Prostate gland (tissue), 2 donors: ENCODE measurements around the gene HOOK2. TPM values are rescaled to one million over a fixed set of nuclear protein-coding genes. Genes with fewer than 3 reads are reported as not detected.
A peak's percentile ranks its signal among the peaks of the same experiment; 100 is the strongest.
"Not testable (repeated sequence)": the region's sequence is repeated elsewhere in the genome, so short reads cannot be mapped to it uniquely, and the experiment has no call there.

Source experiments
- DNase-seq: peaks from one replicate; pipeline ENCODE4 v3.0.0-alpha.2; 2019; ENCODE audit warnings: low spot score
- H3K27ac ChIP-seq, 2 donors: fragments of 200-600 bp; sonication (generic); 2 replicates each; pipeline ENCODE4 v1.5.1; 2017 to 2019
- H3K27me3 ChIP-seq: fragments of 200-600 bp; sonication (generic); replicated peaks from 2 replicates; pipeline ENCODE4 v1.5.1; 2019; ENCODE audit not compliant: insufficient read depth
- H3K36me3 ChIP-seq, 2 donors: fragments of 200-600 bp; sonication (generic); 1 replicate in 1 of 2; 2 replicates in 1 of 2; pipeline versions ENCODE4 v1.5.1 to v1.8.1; 2017 to 2019
- H3K4me1 ChIP-seq: fragments of 200-600 bp; sonication (generic); replicated peaks from 2 replicates; pipeline ENCODE4 v1.5.1; 2019
- H3K4me3 ChIP-seq, 2 donors: fragments of 200-600 bp; sonication (generic); 2 replicates each; pipeline ENCODE4 v1.5.1; 2017 to 2019
- H3K9me3 ChIP-seq: fragments of 200-600 bp; sonication (generic); 2 replicates; pipeline ENCODE4 v1.5.1; 2017
- POLR2A ChIP-seq: fragments of 450-650 bp; IDR thresholded peaks from one replicate; pipeline ENCODE4 v1.6.1; 2016; ENCODE audit warnings: antibody characterized with exemption, mild to moderate bottlenecking
- POLR2AphosphoS5 ChIP-seq: sonication (generic); formaldehyde crosslinking; IDR thresholded peaks from one replicate; pipeline ENCODE4 v1.6.1; 2017; ENCODE audit warnings: antibody characterized with exemption
- WGBS: methylation state at CpG from one replicate; pipeline ENCODE4 v1.1.5; 2018; 5-methylcytosine and 5-hydroxymethylcytosine counted together
- intact Hi-C: fragments of 100-400 bp; cut with DNase I; formaldehyde crosslinking; loops from one replicate; pipeline ENCODE4 v1.14.2; 2022
- total RNA-seq, 2 donors: library from RNA; depleted of rRNA; stranded (reverse); fragments of >200 nt; gene quantifications; one replicate each; pipeline ENCODE4 v1.1.0, GENCODE V29; 2016
- TF ChIP-seq, protein P1 (sequence below), 4 experiments: fragments of 200-600 bp in 2 of 4; fragments of 450-650 bp in 2 of 4; sonication (generic) in 2 of 4; IDR thresholded peaks; 1 replicate in 3 of 4; 2 replicates in 1 of 4; pipeline ENCODE4 v1.5.1; 2016 to 2019; ENCODE audit warnings: antibody characterized with exemption in 4 of 4, mild to moderate bottlenecking in 2 of 4, moderate library complexity in 2 of 4

HOOK2 gene, protein sequence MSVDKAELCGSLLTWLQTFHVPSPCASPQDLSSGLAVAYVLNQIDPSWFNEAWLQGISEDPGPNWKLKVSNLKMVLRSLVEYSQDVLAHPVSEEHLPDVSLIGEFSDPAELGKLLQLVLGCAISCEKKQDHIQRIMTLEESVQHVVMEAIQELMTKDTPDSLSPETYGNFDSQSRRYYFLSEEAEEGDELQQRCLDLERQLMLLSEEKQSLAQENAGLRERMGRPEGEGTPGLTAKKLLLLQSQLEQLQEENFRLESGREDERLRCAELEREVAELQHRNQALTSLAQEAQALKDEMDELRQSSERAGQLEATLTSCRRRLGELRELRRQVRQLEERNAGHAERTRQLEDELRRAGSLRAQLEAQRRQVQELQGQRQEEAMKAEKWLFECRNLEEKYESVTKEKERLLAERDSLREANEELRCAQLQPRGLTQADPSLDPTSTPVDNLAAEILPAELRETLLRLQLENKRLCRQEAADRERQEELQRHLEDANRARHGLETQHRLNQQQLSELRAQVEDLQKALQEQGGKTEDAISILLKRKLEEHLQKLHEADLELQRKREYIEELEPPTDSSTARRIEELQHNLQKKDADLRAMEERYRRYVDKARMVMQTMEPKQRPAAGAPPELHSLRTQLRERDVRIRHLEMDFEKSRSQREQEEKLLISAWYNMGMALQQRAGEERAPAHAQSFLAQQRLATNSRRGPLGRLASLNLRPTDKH
- total RNA-seq, result 100 to 1,000 TPM in 1 of 2 donors, 10 to 100 TPM in 1; 49.6 to 126 TPM

DNA sequence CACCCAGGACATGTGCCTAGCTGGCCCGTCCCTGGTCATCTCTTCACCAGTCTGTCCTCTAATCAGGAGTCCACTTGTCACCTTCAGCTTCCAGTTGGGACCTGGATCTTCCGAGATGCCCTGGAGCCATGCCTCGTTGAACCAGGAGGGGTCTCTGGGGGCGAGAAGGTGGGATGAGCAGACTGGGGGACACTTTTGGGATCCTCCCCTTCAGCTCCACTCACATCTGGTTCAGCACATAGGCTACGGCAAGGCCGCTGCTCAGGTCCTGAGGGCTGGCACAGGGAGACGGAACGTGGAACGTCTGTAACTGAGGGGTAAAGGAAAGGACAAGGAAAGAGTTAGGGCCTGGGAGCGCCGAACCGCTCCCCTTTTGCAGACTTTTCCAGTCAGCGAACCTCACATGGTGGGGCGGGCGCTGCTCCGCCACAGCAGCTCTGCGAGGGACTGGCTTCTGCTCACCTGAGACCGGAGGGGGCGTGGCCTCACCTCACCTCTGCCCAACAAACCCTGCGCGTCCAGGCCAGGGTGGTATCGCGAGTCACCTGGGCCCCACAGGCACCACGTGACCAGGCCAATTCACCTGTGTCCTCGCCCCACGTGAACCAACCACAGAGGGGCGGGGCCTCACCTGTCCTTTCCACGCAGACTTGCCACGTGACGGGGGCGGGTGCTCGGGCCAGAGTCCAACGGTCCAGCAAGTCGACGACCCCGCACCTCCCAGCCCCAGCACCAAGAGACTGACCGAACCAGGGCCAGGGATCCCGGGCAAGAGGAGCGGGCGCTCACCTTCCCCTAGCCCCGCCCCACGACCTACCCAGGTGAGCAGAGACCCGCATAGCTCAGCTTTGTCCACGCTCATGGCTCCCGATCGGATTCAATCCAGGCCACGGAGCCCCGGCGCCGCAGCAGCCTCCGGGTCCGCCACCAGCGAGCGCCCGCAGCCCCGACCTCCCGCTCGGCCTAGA is at the start of gene HOOK2:
Gene HOOK2, minus strand, starts transcription at position 965 of the 968 bp plus-strand sequence. Its CDS starts 103 bp downstream, at position 862.
- Histone ChIP-seq H3K4me1 (peaks cover 3% of the 10 kb centered on the region), H3K27me3 (no peaks in the 10 kb centered on the region), H3K9me3 (no peaks in the 10 kb centered on the region), H3K36me3 (no peaks in the 10 kb centered on the region), H3K4me3 (peak within 1 kb of the TSS; percentile 61 to 66), H3K27ac (peak within 1 kb of the TSS; percentile 96)
- intact Hi-C loops, result loop anchor here (5.0 kb wide), 1 partner anchor 32 kb away; the partner anchor contains the start of gene RNASEH2A
- 23% methylated on average over 29 of the region's 58 CpGs for WGBS
- DNase-seq, result peak; percentile 94
- TF ChIP-seq, protein P1, sequence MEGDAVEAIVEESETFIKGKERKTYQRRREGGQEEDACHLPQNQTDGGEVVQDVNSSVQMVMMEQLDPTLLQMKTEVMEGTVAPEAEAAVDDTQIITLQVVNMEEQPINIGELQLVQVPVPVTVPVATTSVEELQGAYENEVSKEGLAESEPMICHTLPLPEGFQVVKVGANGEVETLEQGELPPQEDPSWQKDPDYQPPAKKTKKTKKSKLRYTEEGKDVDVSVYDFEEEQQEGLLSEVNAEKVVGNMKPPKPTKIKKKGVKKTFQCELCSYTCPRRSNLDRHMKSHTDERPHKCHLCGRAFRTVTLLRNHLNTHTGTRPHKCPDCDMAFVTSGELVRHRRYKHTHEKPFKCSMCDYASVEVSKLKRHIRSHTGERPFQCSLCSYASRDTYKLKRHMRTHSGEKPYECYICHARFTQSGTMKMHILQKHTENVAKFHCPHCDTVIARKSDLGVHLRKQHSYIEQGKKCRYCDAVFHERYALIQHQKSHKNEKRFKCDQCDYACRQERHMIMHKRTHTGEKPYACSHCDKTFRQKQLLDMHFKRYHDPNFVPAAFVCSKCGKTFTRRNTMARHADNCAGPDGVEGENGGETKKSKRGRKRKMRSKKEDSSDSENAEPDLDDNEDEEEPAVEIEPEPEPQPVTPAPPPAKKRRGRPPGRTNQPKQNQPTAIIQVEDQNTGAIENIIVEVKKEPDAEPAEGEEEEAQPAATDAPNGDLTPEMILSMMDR (IDR thresholded peaks at IDR 0.05), result no peak
- TF ChIP-seq POLR2A (no peak), POLR2AphosphoS5 (peak; percentile 93)

DNA sequence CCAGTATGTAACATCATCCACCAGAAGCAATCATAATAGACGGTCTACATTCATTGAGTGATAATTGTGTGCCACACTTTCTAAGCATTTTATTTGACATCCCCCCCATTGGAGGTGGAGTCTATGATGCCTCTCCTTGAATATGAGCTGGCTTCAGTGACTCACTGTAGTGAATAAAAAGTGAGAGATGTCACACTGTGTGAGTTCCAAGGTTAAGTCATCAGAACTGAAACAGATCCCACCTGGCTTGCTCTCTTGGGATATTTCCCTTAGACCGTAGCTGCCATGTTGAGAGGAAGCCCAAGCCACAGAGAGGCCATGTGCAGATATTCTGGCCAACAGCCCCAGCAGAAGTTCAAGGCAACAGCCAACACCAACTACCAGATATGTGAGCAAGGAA is 46.4 kb upstream of the HOOK2 start:
- intact Hi-C loops, result no loop called here
- TF ChIP-seq POLR2A, result no peak
- TF ChIP-seq, protein P1 (IDR thresholded peaks at IDR 0.05), result no peak
- 91% methylated on average over 2 of the region's 2 CpGs for WGBS
- Histone ChIP-seq H3K4me1 (no peaks in the 10 kb centered on the region), H3K4me3 (no peak overlapping the region), H3K36me3 (no peaks in the 10 kb centered on the region), H3K27ac (no peak overlapping the region), H3K9me3 (no peaks in the 10 kb centered on the region), H3K27me3 (no peaks in the 10 kb centered on the region)
- no peak for DNase-seq

DNA sequence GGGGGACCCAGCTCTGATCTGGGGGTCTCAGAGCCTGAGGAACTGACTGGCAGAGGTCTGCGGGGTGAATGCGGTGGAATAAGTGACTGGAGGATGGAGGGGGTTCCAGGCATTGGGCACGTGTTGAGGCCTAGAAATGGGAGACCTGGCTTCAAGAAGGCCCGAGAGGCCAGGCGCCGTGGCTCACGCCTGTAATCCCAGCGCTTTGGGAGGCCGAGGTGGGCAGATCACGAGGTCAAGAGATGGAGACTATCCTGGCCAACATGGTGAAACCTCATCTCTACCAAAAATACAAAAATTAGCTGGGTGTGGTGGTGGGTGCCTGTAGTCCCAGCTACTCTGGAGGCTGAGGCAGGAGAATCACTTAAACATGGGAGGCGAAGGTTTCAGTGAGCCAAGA is 42.5 kb upstream of the HOOK2 start:
- intact Hi-C loops, H3K27ac ChIP-seq, H3K27me3 ChIP-seq, H3K9me3 ChIP-seq, H3K36me3 ChIP-seq, H3K4me1 ChIP-seq, H3K4me3 ChIP-seq, DNase-seq: not testable (repeated sequence)
- WGBS, result 93% methylated on average over 11 of the region's 11 CpGs

DNA sequence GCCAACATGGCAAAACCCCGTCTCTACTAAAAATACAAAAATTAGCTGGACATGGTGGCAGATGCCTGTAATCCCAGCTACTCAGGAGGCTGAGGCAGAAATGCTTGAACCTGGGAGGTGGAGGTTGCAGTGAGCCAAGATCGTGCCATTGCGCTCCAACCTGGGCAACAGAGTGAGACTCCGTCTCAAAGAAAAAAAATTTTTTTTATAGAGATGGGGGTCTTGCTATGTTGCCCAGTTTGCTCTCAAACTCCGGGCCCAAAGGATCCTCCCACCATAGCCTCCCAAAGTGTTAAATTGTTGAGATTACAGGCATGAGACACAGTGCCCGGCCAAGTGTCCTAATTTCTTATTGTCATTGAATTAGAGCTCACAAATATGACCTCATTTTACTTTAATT is 41.8 kb upstream of the HOOK2 start:
- H3K36me3 ChIP-seq, DNase-seq, H3K4me3 ChIP-seq, H3K27ac ChIP-seq, H3K4me1 ChIP-seq, H3K27me3 ChIP-seq, intact Hi-C loops, H3K9me3 ChIP-seq: not testable (repeated sequence)
- 86% methylated on average over 6 of the region's 6 CpGs for WGBS

DNA sequence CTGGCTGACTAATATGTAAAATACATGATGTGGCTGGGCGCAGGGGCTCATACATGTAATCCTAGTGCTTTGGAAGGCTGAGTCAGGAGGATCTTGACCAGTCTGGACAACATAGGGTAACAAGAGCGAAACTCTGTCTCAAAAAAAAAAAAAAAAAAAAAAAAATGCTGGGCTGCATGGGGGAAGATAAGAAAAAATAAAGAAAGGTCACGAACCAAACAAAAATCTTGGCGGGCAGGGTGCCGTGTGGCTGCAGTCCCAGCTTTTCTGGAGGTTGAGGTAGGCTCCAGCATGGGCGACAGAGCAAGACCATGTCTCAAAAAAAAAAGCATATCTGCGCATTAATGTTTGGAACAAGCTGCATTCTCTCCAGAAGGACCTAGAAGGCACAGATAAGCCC is 39.7 kb upstream of the HOOK2 start:
- DNase-seq, result no peak
- Histone ChIP-seq H3K36me3 (no peaks in the 10 kb centered on the region), H3K9me3 (no peaks in the 10 kb centered on the region), H3K4me1 (no peaks in the 10 kb centered on the region), H3K27me3 (no peaks in the 10 kb centered on the region), H3K27ac (no peak overlapping the region), H3K4me3 (no peak overlapping the region)
- WGBS, result 91% methylated on average over 7 of the region's 7 CpGs
- intact Hi-C loops, result no loop called here
- TF ChIP-seq POLR2AphosphoS5 (no peak), POLR2A (no peak)
- TF ChIP-seq, protein P1 (IDR thresholded peaks at IDR 0.05), result no peak
